Measurements from ENCODE around the gene INO80D.

The INO80D gene

GRCh38 chr2:206115026-206115578 is 29.1 kb upstream of the INO80D start:
- TF ChIP-seq ZNF70 (CRISPR knock-in tag; IDR thresholded peaks at IDR 0.05), result no peak
- TF ChIP-seq GLIS3 (CRISPR knock-in tag; IDR thresholded peaks at IDR 0.05), result no peak
- no peak for TF ChIP-seq ESRRG (CRISPR knock-in tag; IDR thresholded peaks at IDR 0.05)
- TF ChIP-seq TSHZ2 (CRISPR knock-in tag; IDR thresholded peaks at IDR 0.05), result no peak
- no peak for TF ChIP-seq ZNF565 (CRISPR knock-in tag; conservative IDR thresholded peaks at IDR 0.05; ENCODE audit: low read depth)
- TF ChIP-seq CREB5 (CRISPR knock-in tag; IDR thresholded peaks at IDR 0.05; ENCODE audit: low read depth), result no peak
- TF ChIP-seq TCF4 (CRISPR knock-in tag; IDR thresholded peaks at IDR 0.05; ENCODE audit: borderline replicate concordance), result no peak
- no peak for TF ChIP-seq SNAI2 (CRISPR knock-in tag; IDR thresholded peaks at IDR 0.05)
- no peak for TF ChIP-seq RARB (CRISPR knock-in tag; IDR thresholded peaks at IDR 0.05)
- TF ChIP-seq PPARA (CRISPR knock-in tag; IDR thresholded peaks at IDR 0.05; ENCODE audit: borderline replicate concordance), result no peak
- no peak for TF ChIP-seq CSDC2 (CRISPR knock-in tag; IDR thresholded peaks at IDR 0.05)
- ATAC-seq, result no peak

GRCh38 chr2:206112846-206113547 is 27.0 kb upstream of the INO80D start:
- ATAC-seq, result no peak
- TF ChIP-seq CREB5 (CRISPR knock-in tag; IDR thresholded peaks at IDR 0.05; ENCODE audit: low read depth) (no peak), ZNF8 (CRISPR knock-in tag; IDR thresholded peaks at IDR 0.05) (no peak), ESRRG (CRISPR knock-in tag; IDR thresholded peaks at IDR 0.05) (no peak), CSRNP3 (CRISPR knock-in tag; IDR thresholded peaks at IDR 0.05) (no peak), TSHZ2 (CRISPR knock-in tag; IDR thresholded peaks at IDR 0.05) (no peak), PATZ1 (CRISPR knock-in tag; IDR thresholded peaks at IDR 0.05; ENCODE audit: borderline replicate concordance) (no peak), GLIS3 (CRISPR knock-in tag; IDR thresholded peaks at IDR 0.05) (no peak), SNAI2 (CRISPR knock-in tag; IDR thresholded peaks at IDR 0.05) (no peak), ZFP3 (CRISPR knock-in tag; IDR thresholded peaks at IDR 0.05) (no peak), BACH2 (CRISPR knock-in tag; IDR thresholded peaks at IDR 0.05; ENCODE audit: borderline replicate concordance) (no peak), RARB (CRISPR knock-in tag; IDR thresholded peaks at IDR 0.05) (no peak), TCF4 (CRISPR knock-in tag; IDR thresholded peaks at IDR 0.05; ENCODE audit: borderline replicate concordance) (no peak), ARNTL (CRISPR knock-in tag; IDR thresholded peaks at IDR 0.05; ENCODE audit: borderline replicate concordance, low read depth) (no peak), ZC3H10 (CRISPR knock-in tag; IDR thresholded peaks at IDR 0.05) (no peak), POU6F1 (CRISPR knock-in tag; IDR thresholded peaks at IDR 0.05; ENCODE audit: borderline replicate concordance, low read depth) (no peak), ISL1 (CRISPR knock-in tag; IDR thresholded peaks at IDR 0.05) (no peak), TOX (CRISPR knock-in tag; IDR thresholded peaks at IDR 0.05; ENCODE audit: borderline replicate concordance) (no peak), PPARA (CRISPR knock-in tag; IDR thresholded peaks at IDR 0.05; ENCODE audit: borderline replicate concordance) (no peak), ZNF70 (CRISPR knock-in tag; IDR thresholded peaks at IDR 0.05) (no peak)

All from SK-N-SH treated with all-trans-retinoic acid at 6 μM for 48 hours (cell line).